8988T (cell line): ENCODE results near the gene EEF2K.

Experiments
- DNase-seq: peaks from one replicate; pipeline ENCODE4 v3.0.0; 2011

The EEF2K gene

GRCh38 chr16:22255335-22255734 lies 49.3 kb downstream of the EEF2K start:
- no peak for DNase-seq

GRCh38 chr16:22257440-22257839 lies 51.4 kb downstream of the EEF2K start:
- no peak for DNase-seq

GRCh38 chr16:22260490-22260889 lies 54.4 kb downstream of the EEF2K start:
- no peak for DNase-seq

GRCh38 chr16:22262460-22262859 lies 56.4 kb downstream of the EEF2K start:
- no peak for DNase-seq

GRCh38 chr16:22264786-22265185 lies 58.7 kb downstream of the EEF2K start:
- DNase-seq = no peak

GRCh38 chr16:22265351-22265750 lies 59.3 kb downstream of the EEF2K start:
- no peak for DNase-seq

- DNase-seq = no peak
These were observed 60.5 kb downstream of the EEF2K start for GRCh38 chr16:22266546-22266945.

- no peak for DNase-seq
These were observed 61.7 kb downstream of the EEF2K start for GRCh38 chr16:22267764-22268163.

- DNase-seq = no peak
These were observed 64.4 kb downstream of the EEF2K start for GRCh38 chr16:22270525-22270924.

- DNase-seq = no peak
These were observed 67.0 kb downstream of the EEF2K start for GRCh38 chr16:22272870-22273650.

GRCh38 chr16:22274916-22275315 lies 68.8 kb downstream of the EEF2K start:
- DNase-seq = no peak

- DNase-seq = no peak
These were observed 72.6 kb downstream of the EEF2K start for GRCh38 chr16:22278441-22279230.

GRCh38 chr16:22282254-22282892 lies 76.3 kb downstream of the EEF2K start:
- no peak for DNase-seq

- DNase-seq = no peak
These were observed 78.6 kb downstream of the EEF2K start for GRCh38 chr16:22284637-22285036.

- DNase-seq = no peak
These were observed 79.0 kb downstream of the EEF2K start for GRCh38 chr16:22285080-22285479.

GRCh38 chr16:22291020-22291419 lies 84.9 kb downstream of the EEF2K start:
- DNase-seq = no peak

- no peak for DNase-seq
These were observed 85.8 kb downstream of the EEF2K start for GRCh38 chr16:22291860-22292318.

- DNase-seq = no peak
These were observed 86.2 kb downstream of the EEF2K start for GRCh38 chr16:22292320-22292719.

- no peak for DNase-seq
These were observed 87.3 kb downstream of the EEF2K start for GRCh38 chr16:22293137-22294106.

GRCh38 chr16:22296225-22297113 lies 90.4 kb downstream of the EEF2K start:
- DNase-seq = no peak

- DNase-seq = peak; percentile 71
These were observed 91.2 kb downstream of the EEF2K start, which contains the start of gene POLR3E for GRCh38 chr16:22297114-22297870. Gene POLR3E (plus strand): TSS chr16:22297409. CDS start chr16:22302969, 5,560 bp downstream.
